ENCODE data around the gene FOXO3.
"Not testable (repeated sequence)": the region's sequence is repeated elsewhere in the genome, so short reads cannot be mapped to it uniquely, and the experiment has no call there.

Gene FOXO3

GRCh38 chr6:108665495-108666196, 104.9 kb downstream of the FOXO3 start:
- no peak for DNase-seq

- no peak for DNase-seq
Measured at GRCh38 chr6:108666656-108667260, 106.0 kb downstream of the FOXO3 start.

- DNase-seq = no peak
Measured at GRCh38 chr6:108667993-108668392, 107.3 kb downstream of the FOXO3 start.

- no peak for DNase-seq
Measured at GRCh38 chr6:108669673-108670072, 109.0 kb downstream of the FOXO3 start.

- no peak for DNase-seq
Measured at GRCh38 chr6:108671175-108671574, 110.5 kb downstream of the FOXO3 start.

GRCh38 chr6:108671790-108672189, 111.1 kb downstream of the FOXO3 start:
- no peak for DNase-seq

GRCh38 chr6:108672641-108673040, 111.9 kb downstream of the FOXO3 start:
- DNase-seq = no peak

- no peak for DNase-seq
Measured at GRCh38 chr6:108673153-108673552, 112.4 kb downstream of the FOXO3 start.

- DNase-seq = no peak
Measured at GRCh38 chr6:108673602-108674001, 112.9 kb downstream of the FOXO3 start.

GRCh38 chr6:108675226-108676200, 114.8 kb downstream of the FOXO3 start:
- DNase-seq = no peak

- DNase-seq = no peak
Measured at GRCh38 chr6:108676555-108676954, 115.8 kb downstream of the FOXO3 start.

- no peak for DNase-seq
Measured at GRCh38 chr6:108677357-108677756, 116.6 kb downstream of the FOXO3 start.

GRCh38 chr6:108677894-108678293, 117.2 kb downstream of the FOXO3 start:
- DNase-seq = no peak

- DNase-seq = not testable (repeated sequence)
Measured at GRCh38 chr6:108680314-108680713, 119.6 kb downstream of the FOXO3 start.

GRCh38 chr6:108681721-108682120, 121.0 kb downstream of the FOXO3 start:
- DNase-seq = not testable (repeated sequence)

GRCh38 chr6:108682383-108683119, 121.8 kb downstream of the FOXO3 start:
- not testable (repeated sequence) for DNase-seq

GRCh38 chr6:108683976-108684375, 123.3 kb downstream of the FOXO3 start:
- DNase-seq = not testable (repeated sequence)

- no peak for DNase-seq
Measured at GRCh38 chr6:108684771-108685329, 124.1 kb downstream of the FOXO3 start.

- DNase-seq = no peak
Measured at GRCh38 chr6:108685970-108686369, 125.3 kb downstream of the FOXO3 start.

GRCh38 chr6:108686896-108687295, 126.2 kb downstream of the FOXO3 start:
- DNase-seq = no peak

GRCh38 chr6:108687921-108688320, 127.2 kb downstream of the FOXO3 start:
- no peak for DNase-seq
